K562 (cell line): ENCODE results near the gene LSM4. TPM values are rescaled to one million over a fixed set of nuclear protein-coding genes. Genes with fewer than 3 reads are reported as not detected.

Experiments used
- ATF1 ChIP-seq, 2 experiments: fragments of 450-650 bp in 1 of 2; IDR thresholded peaks; 2 replicates each; pipeline ENCODE4 v1.6.1; 2016; ENCODE audit warnings: missing compliant biosample characterization in 1 of 2, missing genetic modification characterization in 1 of 2
- CAMTA2 ChIP-seq: fragments of 250-450 bp; sonication (Bioruptor Pico); conservative IDR thresholded peaks from 2 replicates; pipeline ENCODE4 v1.5.1; 2022
- CREB3 ChIP-seq: fragments of 450-650 bp; conservative IDR thresholded peaks from 2 replicates; pipeline ENCODE4 v1.6.1; 2016; ENCODE audit warnings: missing genetic modification characterization, low read depth, mild to moderate bottlenecking, missing compliant biosample characterization, moderate library complexity
- E2F5 ChIP-seq: sonication (generic); formaldehyde crosslinking; IDR thresholded peaks from 2 replicates; pipeline ENCODE4 v1.8.0; 2022; ENCODE audit warnings: mild to moderate bottlenecking, missing genetic modification reagents
- ELF1 ChIP-seq: fragments of 200-800 bp; sonication (Bioruptor generic); IDR thresholded peaks from 2 replicates; pipeline ENCODE4 v1.6.1; 2016; ENCODE audit warnings: missing genetic modification characterization, missing compliant biosample characterization
- ETV1 ChIP-seq: fragments of 450-650 bp; conservative IDR thresholded peaks from 2 replicates; pipeline ENCODE4 v1.6.1; 2016; ENCODE audit warnings: missing genetic modification characterization, control low read depth, low read depth, missing compliant biosample characterization
- EZH2 ChIP-seq: IDR thresholded peaks from 2 replicates; pipeline ENCODE4 v1.6.1; 2012; ENCODE audit warnings: low read depth, mild to moderate bottlenecking, inconsistent platforms, low read length, borderline replicate concordance
- HSF4 ChIP-seq: fragments of 250-450 bp; sonication (Bioruptor Pico); IDR thresholded peaks from 2 replicates; pipeline ENCODE4 v2.1.2; 2022; ENCODE audit warnings: mild to moderate bottlenecking, moderate library complexity, borderline replicate concordance
- KDM5B ChIP-seq: fragments of 200-600 bp; sonication (generic); IDR thresholded peaks from 2 replicates; pipeline ENCODE4 v1.6.1; 2012; ENCODE audit warnings: low read depth, mild to moderate bottlenecking, moderate library complexity, low read length, control low read depth, inconsistent platforms; ENCODE audit not compliant: insufficient replicate concordance
- LARP7 ChIP-seq: fragments of 450-650 bp; IDR thresholded peaks from 2 replicates; pipeline ENCODE4 v1.6.1; 2016
- NRF1 ChIP-seq, 2 experiments: fragments of 450-650 bp; IDR thresholded peaks in 1 of 2; conservative IDR thresholded peaks in 1 of 2; 2 replicates each; pipeline ENCODE4 v1.6.1; 2014; ENCODE audit warnings: mild to moderate bottlenecking in 2 of 2
- PTTG1 ChIP-seq: fragments of 450-650 bp; IDR thresholded peaks from 2 replicates; pipeline ENCODE4 v1.6.1; 2016; ENCODE audit warnings: low read depth, mild to moderate bottlenecking, missing genetic modification characterization, missing compliant biosample characterization
- SMAD1 ChIP-seq: fragments of 150-350 bp; IDR thresholded peaks from 2 replicates; pipeline ENCODE4 v1.6.1; 2014; ENCODE audit warnings: low read length, low read depth; ENCODE audit not compliant: partially characterized antibody
- ZNF280B ChIP-seq: fragments of 250-450 bp; sonication (Bioruptor Pico); IDR thresholded peaks from 2 replicates; pipeline ENCODE4 v1.5.1; 2021; ENCODE audit warnings: mild to moderate bottlenecking
- polyA plus RNA-seq, 8 experiments: library from polyadenylated mRNA; depleted of rRNA in 4 of 8; stranded (reverse) in 5 of 8; unstranded in 3 of 8; fragments of >200 nt; fragmentation: Nextera tagmentation in 2 of 8; fragmentation: Illumina TruSeq in 1 of 8; extraction: Ambion mirVana in 2 of 8; extraction: Trizol in 1 of 8; gene quantifications; 2 replicates each; pipeline versions ENCODE4 v1.2.1 to v1.2.3, GENCODE V29; 2011 to 2014; ENCODE audit warnings: inconsistent platforms in 1 of 8, missing spikeins in 1 of 8
- total RNA-seq, 7 experiments: library from RNA; depleted of rRNA in 6 of 7; stranded (reverse); fragments of >200 nt in 6 of 7; fragmentation: Illumina TruSeq in 2 of 7; extraction: Trizol in 2 of 7; gene quantifications; 2 replicates each; pipeline versions ENCODE4 v1.2.1 to v1.2.3, GENCODE V29; 2011 to 2021; ENCODE audit warnings: low replicate concordance in 1 of 7
- TF ChIP-seq, protein P1 (sequence below): fragments of 250-450 bp; sonication (Bioruptor Pico); IDR thresholded peaks from 2 replicates; pipeline ENCODE4 v1.5.0; 2022; ENCODE audit warnings: mild to moderate bottlenecking
- TF ChIP-seq, protein P2 (sequence below): sonication (generic); formaldehyde crosslinking; IDR thresholded peaks from 2 replicates; pipeline ENCODE4 v1.8.0; 2022; ENCODE audit warnings: mild to moderate bottlenecking, missing genetic modification reagents, borderline replicate concordance
- TF ChIP-seq, protein P3 (sequence below): fragments of 250-450 bp; sonication (Bioruptor Pico); IDR thresholded peaks from 2 replicates; pipeline ENCODE4 v1.8.0; 2022; ENCODE audit warnings: inconsistent platforms

Gene LSM4
- total and polyA plus RNA-seq, 9 of the 15 experiments (the other 6 are each of a cell fraction or from before 2014, with no cell fraction given), result 11.9 to 763 (median 202) TPM

- peak; percentile 35; the same call in 1 of the 2 replicates for TF ChIP-seq CREB3 (tag)
- TF ChIP-seq KDM5B, result peak; percentile 78
- TF ChIP-seq, protein P1, sequence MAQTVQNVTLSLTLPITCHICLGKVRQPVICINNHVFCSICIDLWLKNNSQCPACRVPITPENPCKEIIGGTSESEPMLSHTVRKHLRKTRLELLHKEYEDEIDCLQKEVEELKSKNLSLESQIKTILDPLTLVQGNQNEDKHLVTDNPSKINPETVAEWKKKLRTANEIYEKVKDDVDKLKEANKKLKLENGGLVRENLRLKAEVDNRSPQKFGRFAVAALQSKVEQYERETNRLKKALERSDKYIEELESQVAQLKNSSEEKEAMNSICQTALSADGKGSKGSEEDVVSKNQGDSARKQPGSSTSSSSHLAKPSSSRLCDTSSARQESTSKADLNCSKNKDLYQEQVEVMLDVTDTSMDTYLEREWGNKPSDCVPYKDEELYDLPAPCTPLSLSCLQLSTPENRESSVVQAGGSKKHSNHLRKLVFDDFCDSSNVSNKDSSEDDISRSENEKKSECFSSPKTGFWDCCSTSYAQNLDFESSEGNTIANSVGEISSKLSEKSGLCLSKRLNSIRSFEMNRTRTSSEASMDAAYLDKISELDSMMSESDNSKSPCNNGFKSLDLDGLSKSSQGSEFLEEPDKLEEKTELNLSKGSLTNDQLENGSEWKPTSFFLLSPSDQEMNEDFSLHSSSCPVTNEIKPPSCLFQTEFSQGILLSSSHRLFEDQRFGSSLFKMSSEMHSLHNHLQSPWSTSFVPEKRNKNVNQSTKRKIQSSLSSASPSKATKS (CRISPR knock-in tag), result no peak
- TF ChIP-seq, protein P2, sequence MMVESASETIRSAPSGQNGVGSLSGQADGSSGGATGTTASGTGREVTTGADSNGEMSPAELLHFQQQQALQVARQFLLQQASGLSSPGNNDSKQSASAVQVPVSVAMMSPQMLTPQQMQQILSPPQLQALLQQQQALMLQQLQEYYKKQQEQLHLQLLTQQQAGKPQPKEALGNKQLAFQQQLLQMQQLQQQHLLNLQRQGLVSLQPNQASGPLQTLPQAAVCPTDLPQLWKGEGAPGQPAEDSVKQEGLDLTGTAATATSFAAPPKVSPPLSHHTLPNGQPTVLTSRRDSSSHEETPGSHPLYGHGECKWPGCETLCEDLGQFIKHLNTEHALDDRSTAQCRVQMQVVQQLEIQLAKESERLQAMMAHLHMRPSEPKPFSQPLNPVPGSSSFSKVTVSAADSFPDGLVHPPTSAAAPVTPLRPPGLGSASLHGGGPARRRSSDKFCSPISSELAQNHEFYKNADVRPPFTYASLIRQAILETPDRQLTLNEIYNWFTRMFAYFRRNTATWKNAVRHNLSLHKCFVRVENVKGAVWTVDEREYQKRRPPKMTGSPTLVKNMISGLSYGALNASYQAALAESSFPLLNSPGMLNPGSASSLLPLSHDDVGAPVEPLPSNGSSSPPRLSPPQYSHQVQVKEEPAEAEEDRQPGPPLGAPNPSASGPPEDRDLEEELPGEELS (CRISPR knock-in tag), result no peak
- no peak for TF ChIP-seq E2F5 (CRISPR knock-in tag)
- no peak for TF ChIP-seq EZH2
- TF ChIP-seq, protein P3, sequence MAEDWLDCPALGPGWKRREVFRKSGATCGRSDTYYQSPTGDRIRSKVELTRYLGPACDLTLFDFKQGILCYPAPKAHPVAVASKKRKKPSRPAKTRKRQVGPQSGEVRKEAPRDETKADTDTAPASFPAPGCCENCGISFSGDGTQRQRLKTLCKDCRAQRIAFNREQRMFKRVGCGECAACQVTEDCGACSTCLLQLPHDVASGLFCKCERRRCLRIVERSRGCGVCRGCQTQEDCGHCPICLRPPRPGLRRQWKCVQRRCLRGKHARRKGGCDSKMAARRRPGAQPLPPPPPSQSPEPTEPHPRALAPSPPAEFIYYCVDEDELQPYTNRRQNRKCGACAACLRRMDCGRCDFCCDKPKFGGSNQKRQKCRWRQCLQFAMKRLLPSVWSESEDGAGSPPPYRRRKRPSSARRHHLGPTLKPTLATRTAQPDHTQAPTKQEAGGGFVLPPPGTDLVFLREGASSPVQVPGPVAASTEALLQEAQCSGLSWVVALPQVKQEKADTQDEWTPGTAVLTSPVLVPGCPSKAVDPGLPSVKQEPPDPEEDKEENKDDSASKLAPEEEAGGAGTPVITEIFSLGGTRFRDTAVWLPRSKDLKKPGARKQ, result no peak
- TF ChIP-seq HSF4 (CRISPR knock-in tag), result no peak
- no peak for TF ChIP-seq CAMTA2 (CRISPR knock-in tag)
- no peak for TF ChIP-seq ZNF280B
- no peak for TF ChIP-seq ATF1 (CRISPR knock-in tag; IDR thresholded peaks at IDR 0.05)
- TF ChIP-seq ATF1 (tag; IDR thresholded peaks at IDR 0.05), result peak; percentile 23; the same call in 1 of the 2 replicates
- no peak for TF ChIP-seq SMAD1
- 0 out of 2 replicates have a peak, but pooled peaks have one; percentile 32 for TF ChIP-seq ELF1 (tag)
- peak; percentile 67 for TF ChIP-seq ETV1 (tag)
- no peak for TF ChIP-seq LARP7
- TF ChIP-seq PTTG1 (tag), result no peak
- TF ChIP-seq NRF1 (conservative IDR thresholded peaks at IDR 0.05 in 1 of 2, IDR thresholded peaks at IDR 0.05 in 1 of 2), result peak; percentile 54 to 68
These were observed 40.7 kb downstream of the LSM4 start (continued) for GRCh38 chr19:18282021-18282787.
